ENCODE data around the gene S100G. TPM values are rescaled to one million over a fixed set of nuclear protein-coding genes. Genes with fewer than 3 reads are reported as not detected.

Gene S100G
- total RNA-seq, 3 donors from 2014 or later = not detected

GRCh38 chrX:16633754-16634153 lies 16.2 kb upstream of the S100G start:
- no peak for ATAC-seq
- Mint-ChIP-seq H3K9me3 (no peaks in the 10 kb centered on the region), H3K4me1 (ENCODE audit: low read depth) (peaks cover 4% of the 10 kb centered on the region)

GRCh38 chrX:16635040-16635439 lies 14.9 kb upstream of the S100G start:
- no peaks in the 10 kb centered on the region for H3K9me3 Mint-ChIP-seq
- H3K27me3 Mint-ChIP-seq (ENCODE audit: low read depth) = no peaks in the 10 kb centered on the region
- no peak overlapping the region for H3K4me3 Mint-ChIP-seq
- H3K36me3 Mint-ChIP-seq (ENCODE audit: insufficient read depth) = peaks cover 4% of the 10 kb centered on the region
- DNase-seq (no peak), ATAC-seq (no peak)
- H3K4me1 Mint-ChIP-seq (ENCODE audit: low read depth) = peaks cover 4% of the 10 kb centered on the region

More at GRCh38 chrX:16633754-16634153, 16.2 kb upstream of the S100G start:
- Mint-ChIP-seq H3K27me3 (ENCODE audit: low read depth) (no peaks in the 10 kb centered on the region), H3K4me3 (no peak overlapping the region), H3K36me3 (ENCODE audit: insufficient read depth) (peaks cover 2% of the 10 kb centered on the region)
- DNase-seq = no peak

GRCh38 chrX:16635596-16635995 lies 14.4 kb upstream of the S100G start:
- DNase-seq = no peak
- peaks cover 4% of the 10 kb centered on the region for H3K4me1 Mint-ChIP-seq (ENCODE audit: low read depth)
- no peak for ATAC-seq
- peaks cover 4% of the 10 kb centered on the region for H3K36me3 Mint-ChIP-seq (ENCODE audit: insufficient read depth)
- H3K27me3 Mint-ChIP-seq (ENCODE audit: low read depth) = no peaks in the 10 kb centered on the region
- no peak overlapping the region for H3K4me3 Mint-ChIP-seq
- no peaks in the 10 kb centered on the region for H3K9me3 Mint-ChIP-seq

- DNase-seq (no peak), ATAC-seq (no peak)
- Mint-ChIP-seq H3K36me3 (ENCODE audit: insufficient read depth) (peaks cover 4% of the 10 kb centered on the region), H3K9me3 (no peaks in the 10 kb centered on the region), H3K4me3 (no peak overlapping the region), H3K27me3 (ENCODE audit: low read depth) (no peaks in the 10 kb centered on the region), H3K4me1 (ENCODE audit: low read depth) (peaks cover 4% of the 10 kb centered on the region)
Observed at GRCh38 chrX:16638533-16638932, 11.4 kb upstream of the S100G start.

- Mint-ChIP-seq H3K36me3 (ENCODE audit: insufficient read depth) (peaks cover 4% of the 10 kb centered on the region), H3K27me3 (ENCODE audit: low read depth) (no peaks in the 10 kb centered on the region), H3K4me1 (ENCODE audit: low read depth) (no peaks in the 10 kb centered on the region), H3K9me3 (no peaks in the 10 kb centered on the region), H3K4me3 (no peak overlapping the region)
- DNase-seq = no peak
- no peak for ATAC-seq
Observed at GRCh38 chrX:16639966-16640365, 10.0 kb upstream of the S100G start.

- DNase-seq (no peak), ATAC-seq (no peak)
- Mint-ChIP-seq H3K27me3 (ENCODE audit: low read depth) (no peaks in the 10 kb centered on the region), H3K4me1 (ENCODE audit: low read depth) (no peaks in the 10 kb centered on the region), H3K4me3 (no peak overlapping the region), H3K36me3 (ENCODE audit: insufficient read depth) (peaks cover 4% of the 10 kb centered on the region), H3K9me3 (no peaks in the 10 kb centered on the region)
Observed at GRCh38 chrX:16640823-16641222, 9.1 kb upstream of the S100G start.

- no peak for ATAC-seq
- H3K4me3 Mint-ChIP-seq = no peak overlapping the region
- H3K36me3 Mint-ChIP-seq (ENCODE audit: insufficient read depth) = peaks cover 4% of the 10 kb centered on the region
- H3K4me1 Mint-ChIP-seq (ENCODE audit: low read depth) = no peaks in the 10 kb centered on the region
- H3K27me3 Mint-ChIP-seq (ENCODE audit: low read depth) = no peaks in the 10 kb centered on the region
- no peaks in the 10 kb centered on the region for H3K9me3 Mint-ChIP-seq
- DNase-seq = no peak
Observed at GRCh38 chrX:16643176-16643575, 6.8 kb upstream of the S100G start.

GRCh38 chrX:16646366-16647138 lies 3.4 kb upstream of the S100G start:
- Mint-ChIP-seq H3K36me3 (ENCODE audit: insufficient read depth) (peaks cover 4% of the 10 kb centered on the region), H3K4me3 (no peak overlapping the region)

GRCh38 chrX:16651391-16652024 lies 1.6 kb downstream of the S100G start:
- no peaks in the 10 kb centered on the region for H3K4me1 Mint-ChIP-seq (ENCODE audit: low read depth)
- no peak for ATAC-seq
- no peaks in the 10 kb centered on the region for H3K27me3 Mint-ChIP-seq (ENCODE audit: low read depth)
- H3K4me3 Mint-ChIP-seq = no peak overlapping the region
- DNase-seq = no peak
- no peaks in the 10 kb centered on the region for H3K9me3 Mint-ChIP-seq
- peaks cover 4% of the 10 kb centered on the region for H3K36me3 Mint-ChIP-seq (ENCODE audit: insufficient read depth)

More at GRCh38 chrX:16646366-16647138, 3.4 kb upstream of the S100G start:
- H3K27me3 Mint-ChIP-seq (ENCODE audit: low read depth) = no peaks in the 10 kb centered on the region
- no peak for ATAC-seq
- no peak for DNase-seq
- H3K4me1 Mint-ChIP-seq (ENCODE audit: low read depth) = no peaks in the 10 kb centered on the region
- no peaks in the 10 kb centered on the region for H3K9me3 Mint-ChIP-seq

GRCh38 chrX:16653424-16653823 lies 3.5 kb downstream of the S100G start:
- ATAC-seq = no peak
- no peaks in the 10 kb centered on the region for H3K27me3 Mint-ChIP-seq (ENCODE audit: low read depth)
- H3K4me3 Mint-ChIP-seq = no peak overlapping the region
- no peaks in the 10 kb centered on the region for H3K4me1 Mint-ChIP-seq (ENCODE audit: low read depth)
- no peak for DNase-seq
- H3K9me3 Mint-ChIP-seq = no peaks in the 10 kb centered on the region
- peaks cover 4% of the 10 kb centered on the region for H3K36me3 Mint-ChIP-seq (ENCODE audit: insufficient read depth)

- Mint-ChIP-seq H3K27me3 (ENCODE audit: low read depth) (no peaks in the 10 kb centered on the region), H3K9me3 (no peaks in the 10 kb centered on the region), H3K4me1 (ENCODE audit: low read depth) (no peaks in the 10 kb centered on the region), H3K36me3 (ENCODE audit: insufficient read depth) (peaks cover 4% of the 10 kb centered on the region), H3K4me3 (no peak overlapping the region)
- ATAC-seq (no peak), DNase-seq (no peak)
Observed at GRCh38 chrX:16654093-16654492, 4.1 kb downstream of the S100G start.

- H3K4me1 Mint-ChIP-seq (ENCODE audit: low read depth) = no peaks in the 10 kb centered on the region
- DNase-seq (no peak), ATAC-seq (no peak)
- H3K27me3 Mint-ChIP-seq (ENCODE audit: low read depth) = no peaks in the 10 kb centered on the region
- peaks cover 1% of the 10 kb centered on the region for H3K36me3 Mint-ChIP-seq (ENCODE audit: insufficient read depth)
- no peaks in the 10 kb centered on the region for H3K9me3 Mint-ChIP-seq
- H3K4me3 Mint-ChIP-seq = no peak overlapping the region
Observed at GRCh38 chrX:16658284-16658683, 8.3 kb downstream of the S100G start.

GRCh38 chrX:16659321-16659720 lies 9.4 kb downstream of the S100G start:
- DNase-seq (no peak), ATAC-seq (no peak)
- H3K36me3 Mint-ChIP-seq (ENCODE audit: insufficient read depth) = peaks cover 1% of the 10 kb centered on the region
- H3K9me3 Mint-ChIP-seq = no peaks in the 10 kb centered on the region
- no peak overlapping the region for H3K4me3 Mint-ChIP-seq
- H3K27me3 Mint-ChIP-seq (ENCODE audit: low read depth) = no peaks in the 10 kb centered on the region
- no peaks in the 10 kb centered on the region for H3K4me1 Mint-ChIP-seq (ENCODE audit: low read depth)

GRCh38 chrX:16661495-16661894 lies 11.5 kb downstream of the S100G start:
- Mint-ChIP-seq H3K27me3 (ENCODE audit: low read depth) (no peaks in the 10 kb centered on the region), H3K9me3 (no peaks in the 10 kb centered on the region), H3K4me3 (no peak overlapping the region), H3K4me1 (ENCODE audit: low read depth) (no peaks in the 10 kb centered on the region), H3K36me3 (ENCODE audit: insufficient read depth) (peaks cover 1% of the 10 kb centered on the region)
- DNase-seq (no peak), ATAC-seq (no peak)

GRCh38 chrX:16662402-16662801 lies 12.4 kb downstream of the S100G start:
- ATAC-seq (no peak), DNase-seq (no peak)
- Mint-ChIP-seq H3K4me1 (ENCODE audit: low read depth) (no peaks in the 10 kb centered on the region), H3K4me3 (no peak overlapping the region), H3K36me3 (ENCODE audit: insufficient read depth) (peaks cover 1% of the 10 kb centered on the region), H3K9me3 (no peaks in the 10 kb centered on the region), H3K27me3 (ENCODE audit: low read depth) (no peaks in the 10 kb centered on the region)
